Measurements from ENCODE around the gene DCLK2.

Gene DCLK2

GRCh38 chr4:150047546-150047945 lies 30.7 kb upstream of the DCLK2 start:
- no peaks in the 10 kb centered on the region for H3K27me3 ChIP-seq (ENCODE audit: insufficient read depth, low read length)
- H3K36me3 ChIP-seq (ENCODE audit: insufficient read depth, low read length), result no peaks in the 10 kb centered on the region
- H3K79me2 ChIP-seq (ENCODE audit: control insufficient read depth, insufficient read depth, low read length, unreplicated experiment), result no peaks in the 10 kb centered on the region
- H3K4me1 ChIP-seq (ENCODE audit: control insufficient read depth, insufficient read depth, low read length, unreplicated experiment), result no peaks in the 10 kb centered on the region
- no peak overlapping the region for H2AFZ ChIP-seq (ENCODE audit: low read length, unreplicated experiment)
- no peak overlapping the region for H3K4me3 ChIP-seq (ENCODE audit: low read depth, low read length)
- H3K27ac ChIP-seq (ENCODE audit: low read depth, low read length), result no peak overlapping the region

- Histone ChIP-seq H3K79me2 (ENCODE audit: control insufficient read depth, insufficient read depth, low read length, unreplicated experiment) (no peaks in the 10 kb centered on the region), H3K4me1 (ENCODE audit: control insufficient read depth, insufficient read depth, low read length, unreplicated experiment) (no peaks in the 10 kb centered on the region), H3K4me3 (ENCODE audit: low read depth, low read length) (no peak overlapping the region), H3K36me3 (ENCODE audit: insufficient read depth, low read length) (no peaks in the 10 kb centered on the region), H3K27me3 (ENCODE audit: insufficient read depth, low read length) (no peaks in the 10 kb centered on the region), H2AFZ (ENCODE audit: low read length, unreplicated experiment) (no peak overlapping the region), H3K27ac (ENCODE audit: low read depth, low read length) (no peak overlapping the region)
Observed at GRCh38 chr4:150049682-150050081, 28.6 kb upstream of the DCLK2 start.

- H3K4me1 ChIP-seq (ENCODE audit: control insufficient read depth, insufficient read depth, low read length, unreplicated experiment), result no peaks in the 10 kb centered on the region
- no peak overlapping the region for H3K4me3 ChIP-seq (ENCODE audit: low read depth, low read length)
- no peaks in the 10 kb centered on the region for H3K27me3 ChIP-seq (ENCODE audit: insufficient read depth, low read length)
- no peaks in the 10 kb centered on the region for H3K36me3 ChIP-seq (ENCODE audit: insufficient read depth, low read length)
- H2AFZ ChIP-seq (ENCODE audit: low read length, unreplicated experiment), result no peak overlapping the region
- H3K27ac ChIP-seq (ENCODE audit: low read depth, low read length), result no peak overlapping the region
- H3K79me2 ChIP-seq (ENCODE audit: control insufficient read depth, insufficient read depth, low read length, unreplicated experiment), result no peaks in the 10 kb centered on the region
Observed at GRCh38 chr4:150050566-150050965, 27.7 kb upstream of the DCLK2 start.

- Histone ChIP-seq H3K4me1 (ENCODE audit: control insufficient read depth, insufficient read depth, low read length, unreplicated experiment) (no peaks in the 10 kb centered on the region), H3K27me3 (ENCODE audit: insufficient read depth, low read length) (no peaks in the 10 kb centered on the region), H2AFZ (ENCODE audit: low read length, unreplicated experiment) (no peak overlapping the region), H3K4me3 (ENCODE audit: low read depth, low read length) (no peak overlapping the region), H3K79me2 (ENCODE audit: control insufficient read depth, insufficient read depth, low read length, unreplicated experiment) (no peaks in the 10 kb centered on the region), H3K27ac (ENCODE audit: low read depth, low read length) (no peak overlapping the region), H3K36me3 (ENCODE audit: insufficient read depth, low read length) (no peaks in the 10 kb centered on the region)
Observed at GRCh38 chr4:150051111-150051510, 27.1 kb upstream of the DCLK2 start.

GRCh38 chr4:150055467-150055866 lies 22.8 kb upstream of the DCLK2 start:
- H3K27me3 ChIP-seq (ENCODE audit: insufficient read depth, low read length), result no peaks in the 10 kb centered on the region
- H3K4me1 ChIP-seq (ENCODE audit: control insufficient read depth, insufficient read depth, low read length, unreplicated experiment), result no peaks in the 10 kb centered on the region
- no peaks in the 10 kb centered on the region for H3K79me2 ChIP-seq (ENCODE audit: control insufficient read depth, insufficient read depth, low read length, unreplicated experiment)
- H3K27ac ChIP-seq (ENCODE audit: low read depth, low read length), result no peak overlapping the region
- no peaks in the 10 kb centered on the region for H3K36me3 ChIP-seq (ENCODE audit: insufficient read depth, low read length)
- H3K4me3 ChIP-seq (ENCODE audit: low read depth, low read length), result no peak overlapping the region
- no peak overlapping the region for H2AFZ ChIP-seq (ENCODE audit: low read length, unreplicated experiment)

- Histone ChIP-seq H3K27ac (ENCODE audit: low read depth, low read length) (peak overlapping the region; percentile 48), H3K4me1 (ENCODE audit: control insufficient read depth, insufficient read depth, low read length, unreplicated experiment) (no peaks in the 10 kb centered on the region), H3K4me3 (ENCODE audit: low read depth, low read length) (no peak overlapping the region), H2AFZ (ENCODE audit: low read length, unreplicated experiment) (no peak overlapping the region), H3K79me2 (ENCODE audit: control insufficient read depth, insufficient read depth, low read length, unreplicated experiment) (no peaks in the 10 kb centered on the region), H3K36me3 (ENCODE audit: insufficient read depth, low read length) (no peaks in the 10 kb centered on the region), H3K27me3 (ENCODE audit: insufficient read depth, low read length) (no peaks in the 10 kb centered on the region)
Observed at GRCh38 chr4:150056569-150056968, 21.7 kb upstream of the DCLK2 start.

GRCh38 chr4:150061086-150061776 lies 17.0 kb upstream of the DCLK2 start:
- no peak overlapping the region for H2AFZ ChIP-seq (ENCODE audit: low read length, unreplicated experiment)
- no peaks in the 10 kb centered on the region for H3K27me3 ChIP-seq (ENCODE audit: insufficient read depth, low read length)
- H3K27ac ChIP-seq (ENCODE audit: low read depth, low read length), result no peak overlapping the region
- H3K79me2 ChIP-seq (ENCODE audit: control insufficient read depth, insufficient read depth, low read length, unreplicated experiment), result no peaks in the 10 kb centered on the region
- no peaks in the 10 kb centered on the region for H3K4me1 ChIP-seq (ENCODE audit: control insufficient read depth, insufficient read depth, low read length, unreplicated experiment)
- H3K4me3 ChIP-seq (ENCODE audit: low read depth, low read length), result no peak overlapping the region
- no peaks in the 10 kb centered on the region for H3K36me3 ChIP-seq (ENCODE audit: insufficient read depth, low read length)

GRCh38 chr4:150063128-150063527 lies 15.1 kb upstream of the DCLK2 start:
- Histone ChIP-seq H3K79me2 (ENCODE audit: control insufficient read depth, insufficient read depth, low read length, unreplicated experiment) (no peaks in the 10 kb centered on the region), H3K27me3 (ENCODE audit: insufficient read depth, low read length) (no peaks in the 10 kb centered on the region), H3K4me3 (ENCODE audit: low read depth, low read length) (no peak overlapping the region), H3K4me1 (ENCODE audit: control insufficient read depth, insufficient read depth, low read length, unreplicated experiment) (no peaks in the 10 kb centered on the region), H3K27ac (ENCODE audit: low read depth, low read length) (no peak overlapping the region), H2AFZ (ENCODE audit: low read length, unreplicated experiment) (no peak overlapping the region), H3K36me3 (ENCODE audit: insufficient read depth, low read length) (no peaks in the 10 kb centered on the region)

GRCh38 chr4:150065740-150066139 lies 12.5 kb upstream of the DCLK2 start:
- Histone ChIP-seq H3K36me3 (ENCODE audit: insufficient read depth, low read length) (no peaks in the 10 kb centered on the region), H3K4me3 (ENCODE audit: low read depth, low read length) (no peak overlapping the region), H3K27me3 (ENCODE audit: insufficient read depth, low read length) (no peaks in the 10 kb centered on the region), H2AFZ (ENCODE audit: low read length, unreplicated experiment) (no peak overlapping the region), H3K27ac (ENCODE audit: low read depth, low read length) (no peak overlapping the region), H3K79me2 (ENCODE audit: control insufficient read depth, insufficient read depth, low read length, unreplicated experiment) (no peaks in the 10 kb centered on the region), H3K4me1 (ENCODE audit: control insufficient read depth, insufficient read depth, low read length, unreplicated experiment) (peaks cover 14% of the 10 kb centered on the region)

- no peaks in the 10 kb centered on the region for H3K79me2 ChIP-seq (ENCODE audit: control insufficient read depth, insufficient read depth, low read length, unreplicated experiment)
- no peak overlapping the region for H2AFZ ChIP-seq (ENCODE audit: low read length, unreplicated experiment)
- H3K36me3 ChIP-seq (ENCODE audit: insufficient read depth, low read length), result no peaks in the 10 kb centered on the region
- no peaks in the 10 kb centered on the region for H3K27me3 ChIP-seq (ENCODE audit: insufficient read depth, low read length)
- peaks cover 24% of the 10 kb centered on the region for H3K4me1 ChIP-seq (ENCODE audit: control insufficient read depth, insufficient read depth, low read length, unreplicated experiment)
- H3K4me3 ChIP-seq (ENCODE audit: low read depth, low read length), result no peak overlapping the region
- no peak overlapping the region for H3K27ac ChIP-seq (ENCODE audit: low read depth, low read length)
Observed at GRCh38 chr4:150067859-150068258, 10.4 kb upstream of the DCLK2 start.

GRCh38 chr4:150068300-150068960 lies 9.8 kb upstream of the DCLK2 start:
- Histone ChIP-seq H3K36me3 (ENCODE audit: insufficient read depth, low read length) (no peaks in the 10 kb centered on the region), H3K27me3 (ENCODE audit: insufficient read depth, low read length) (no peaks in the 10 kb centered on the region), H3K79me2 (ENCODE audit: control insufficient read depth, insufficient read depth, low read length, unreplicated experiment) (no peaks in the 10 kb centered on the region), H2AFZ (ENCODE audit: low read length, unreplicated experiment) (no peak overlapping the region), H3K27ac (ENCODE audit: low read depth, low read length) (no peak overlapping the region), H3K4me1 (ENCODE audit: control insufficient read depth, insufficient read depth, low read length, unreplicated experiment) (peaks cover 28% of the 10 kb centered on the region), H3K4me3 (ENCODE audit: low read depth, low read length) (no peak overlapping the region)

All from ACC112 (cell line).